T-helper 1 cell treated with Interleukin-12 subunit alpha and Interleukin-12 subunit beta and Interleukin-4 antibody, amounts not matched to agents 30 ng/mL and 1 ng/mL, for 36 hours (primary cell): ENCODE data around the gene SATB1. TPM values are rescaled to one million over a fixed set of nuclear protein-coding genes. Genes with fewer than 3 reads are reported as not detected.

ENCODE experiments used
- intact Hi-C: fragments of 100-400 bp; cut with micrococcal nuclease; formaldehyde crosslinking; loops from one replicate; pipeline ENCODE4 v1.15.1; 2024
- total RNA-seq: library from RNA; stranded (reverse); gene quantifications from 2 replicates; pipeline ENCODE4 v1.2.3, GENCODE V29; 2022

The SATB1 gene
- total RNA-seq, 1 donor from 2014 or later, result 688 TPM

DNA sequence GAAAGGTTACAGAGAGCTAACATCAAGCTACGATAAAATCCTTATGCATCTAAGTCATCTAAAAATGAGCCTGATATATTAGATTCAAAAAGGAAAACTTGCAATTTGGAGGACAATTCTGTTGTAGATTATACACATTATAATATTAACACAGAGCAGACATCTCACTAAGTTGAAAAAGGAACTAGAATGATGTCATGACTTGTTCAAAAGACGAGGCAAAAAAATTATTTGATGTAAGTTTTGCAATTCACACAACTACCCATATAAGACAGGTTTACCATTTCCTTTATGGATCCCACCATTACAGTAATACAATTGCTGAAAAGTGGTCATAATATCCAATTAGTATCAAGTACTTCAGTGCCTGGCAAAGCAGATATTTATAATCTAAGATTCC is 15.9 kb downstream of the SATB1 start:
- intact Hi-C loops, result loop anchor here (2.0 kb wide), 1 partner anchor 14 kb away; no protein-coding TSS in a partner anchor

- intact Hi-C loops, result no loop called here
These were observed 20.0 kb downstream of the SATB1 start for GRCh38 chr3:18405141-18405540.

DNA sequence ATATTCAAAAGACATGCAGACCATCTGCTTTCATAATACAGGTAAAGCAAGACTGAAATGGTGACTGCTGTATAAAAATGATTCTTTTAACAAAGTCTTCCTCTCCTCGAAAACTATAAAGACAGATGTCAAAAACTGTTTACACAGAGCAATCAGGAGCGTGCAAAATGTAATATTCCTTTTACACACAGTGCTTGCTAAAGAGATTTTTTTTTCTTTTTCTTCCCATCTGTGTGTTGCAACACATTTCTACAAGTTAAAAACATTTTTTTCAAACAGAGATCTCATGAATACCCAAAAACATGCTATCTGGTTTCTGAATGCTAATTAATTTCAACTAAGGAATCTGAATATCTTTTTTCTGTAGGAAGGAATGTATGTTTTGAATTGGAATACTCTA is 22.1 kb downstream of the SATB1 start:
- intact Hi-C loops, result loop anchor here (2.0 kb wide), 2 partner anchors 14 kb away; no protein-coding TSS in a partner anchor

DNA sequence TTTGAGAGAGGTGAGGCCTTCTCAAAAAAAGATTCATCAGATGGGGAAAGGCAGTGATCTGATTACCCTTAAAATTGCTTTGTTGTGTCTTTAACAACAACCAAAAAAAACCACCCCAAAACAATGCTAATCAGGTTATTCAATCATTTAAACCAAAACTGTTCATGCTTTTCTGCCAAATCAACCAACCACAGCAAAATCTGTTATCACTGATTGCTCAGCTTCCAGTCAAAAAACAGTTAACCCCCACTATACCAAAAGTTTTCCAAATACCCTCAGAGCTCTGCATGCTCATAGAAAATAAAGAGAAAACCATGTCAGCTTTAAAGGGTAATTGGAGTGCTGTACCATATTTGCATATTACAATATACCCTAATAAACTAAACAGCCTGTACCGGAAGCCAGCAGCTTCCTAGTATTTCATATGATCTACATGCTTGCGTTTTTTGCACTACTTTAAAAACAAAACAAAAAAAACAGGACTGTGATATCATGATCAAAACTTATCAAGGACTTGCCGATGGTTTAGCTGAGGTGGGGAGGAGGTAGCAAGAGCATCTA is 22.8 kb downstream of the SATB1 start:
- intact Hi-C loops, result loop anchor here (1.0 to 2.0 kb wide), 4 partner anchors 8 to 14 kb away; no protein-coding TSS in a partner anchor

- intact Hi-C loops, result no loop called here
These were observed 23.7 kb downstream of the SATB1 start for GRCh38 chr3:18401300-18401961.

GRCh38 chr3:18398448-18398847 is 26.7 kb downstream of the SATB1 start:
- intact Hi-C loops, result no loop called here

GRCh38 chr3:18396428-18396827 is 28.7 kb downstream of the SATB1 start:
- intact Hi-C loops, result loop anchor here (2.0 kb wide), 2 partner anchors 14 kb away; no protein-coding TSS in a partner anchor

- intact Hi-C loops, result loop anchor here (1.0 kb wide), 1 partner anchor 8 kb away; no protein-coding TSS in a partner anchor
These were observed 30.6 kb downstream of the SATB1 start for GRCh38 chr3:18394384-18394995.

DNA sequence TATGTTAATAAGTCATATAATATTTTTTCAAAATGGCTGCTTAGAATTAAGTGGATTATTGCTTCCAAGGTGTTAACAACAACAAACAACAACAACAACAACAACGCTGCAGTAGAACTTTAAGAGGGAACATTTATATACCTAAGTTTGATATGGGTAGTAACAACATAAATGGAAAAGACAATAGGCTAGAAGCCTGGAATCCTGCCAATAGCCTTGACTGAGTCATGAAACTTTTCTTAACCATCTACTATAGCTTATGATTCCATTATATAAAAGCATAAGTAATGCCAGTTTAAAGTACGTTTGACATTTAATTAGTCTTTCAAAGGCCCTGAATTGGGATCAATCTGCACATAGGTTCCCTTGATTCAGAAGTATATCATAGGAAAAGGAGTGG is 31.2 kb downstream of the SATB1 start:
- intact Hi-C loops, result loop anchor here (1.0 kb wide), 1 partner anchor 8 kb away; no protein-coding TSS in a partner anchor

- intact Hi-C loops, result no loop called here
These were observed 35.0 kb downstream of the SATB1 start for GRCh38 chr3:18390024-18390660.

GRCh38 chr3:18389108-18389733 is 35.9 kb downstream of the SATB1 start:
- intact Hi-C loops, result loop anchor here (1.0 to 2.0 kb wide), 4 partner anchors 8 to 495 kb away; no protein-coding TSS in a partner anchor

DNA sequence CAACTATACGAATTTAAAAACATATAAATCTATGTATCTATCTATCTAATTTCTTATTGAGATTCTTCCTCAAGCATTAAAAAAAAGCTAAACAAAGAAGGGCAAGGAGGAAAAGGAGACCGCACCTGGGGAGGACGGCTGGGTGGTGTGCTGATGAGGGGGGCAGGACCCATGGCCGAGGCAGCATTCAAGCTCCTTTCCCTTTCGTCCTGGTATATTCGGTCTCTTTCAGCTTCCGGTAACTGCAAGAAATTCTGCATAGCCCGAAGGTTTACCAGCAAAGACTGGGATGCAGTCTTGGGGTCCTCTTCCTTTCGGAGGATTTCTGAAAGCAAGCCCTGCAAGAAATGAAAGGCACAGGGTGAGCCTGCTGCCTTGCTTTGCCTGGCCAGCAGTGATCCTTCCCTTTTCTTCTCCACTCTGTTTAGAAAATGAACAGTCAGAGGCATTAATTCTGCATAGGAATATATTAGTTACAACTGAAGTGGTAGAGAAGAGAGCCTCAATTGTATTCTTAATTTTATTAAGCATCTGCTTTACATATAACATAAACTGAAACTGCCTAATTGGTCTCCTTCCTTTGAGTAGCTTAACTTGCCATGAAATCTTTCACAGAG is 38.8 kb downstream of the SATB1 start:
- intact Hi-C loops, result no loop called here

DNA sequence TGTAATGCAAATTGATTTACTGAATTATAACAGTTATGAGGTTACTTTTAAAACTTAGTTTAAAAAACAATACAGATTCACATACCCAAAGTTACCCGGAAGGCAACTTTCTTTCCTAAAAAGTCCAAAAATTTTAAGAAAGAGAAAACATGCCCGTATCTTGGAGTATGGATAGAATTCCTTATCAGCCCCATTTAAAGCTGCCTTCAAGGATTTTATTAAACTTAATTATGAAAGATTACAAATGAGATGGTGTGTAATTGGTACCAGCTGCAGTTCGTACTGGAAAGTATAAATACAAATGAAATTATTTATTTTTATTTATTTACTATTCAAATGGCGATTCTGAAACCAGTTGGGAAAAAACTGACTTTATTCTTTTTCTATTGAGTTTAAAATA is 39.4 kb downstream of the SATB1 start:
- intact Hi-C loops, result no loop called here

- intact Hi-C loops, result loop anchor here (1.0 to 2.0 kb wide), 2 partner anchors 8 to 14 kb away; no protein-coding TSS in a partner anchor
These were observed 42.3 kb downstream of the SATB1 start for GRCh38 chr3:18382760-18383369.

DNA sequence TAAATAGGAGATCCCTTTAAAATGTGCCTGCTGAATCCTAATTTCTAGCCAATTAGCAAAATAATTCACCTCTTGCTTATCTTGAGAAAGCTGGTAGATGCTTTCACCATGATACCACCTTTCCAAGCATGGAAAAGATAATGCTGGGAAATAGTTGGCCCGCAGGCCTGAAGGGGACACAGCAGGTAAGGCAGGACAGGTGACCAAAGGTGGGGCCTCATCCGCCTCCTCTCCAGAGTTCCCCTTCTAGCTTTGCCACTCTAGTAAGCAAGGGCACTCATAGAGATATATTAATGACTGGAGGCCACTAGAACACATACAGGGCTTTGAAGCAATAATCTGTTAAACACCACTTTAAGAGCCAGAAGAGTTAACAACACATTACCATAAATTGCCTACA is 45.5 kb downstream of the SATB1 start:
- intact Hi-C loops, result no loop called here

- intact Hi-C loops, result loop anchor here (1.0 kb wide), 1 partner anchor 10 kb away; no protein-coding TSS in a partner anchor
These were observed 46.9 kb downstream of the SATB1 start for GRCh38 chr3:18378218-18378617.

GRCh38 chr3:18376682-18377081 is 48.5 kb downstream of the SATB1 start:
- intact Hi-C loops, result no loop called here

DNA sequence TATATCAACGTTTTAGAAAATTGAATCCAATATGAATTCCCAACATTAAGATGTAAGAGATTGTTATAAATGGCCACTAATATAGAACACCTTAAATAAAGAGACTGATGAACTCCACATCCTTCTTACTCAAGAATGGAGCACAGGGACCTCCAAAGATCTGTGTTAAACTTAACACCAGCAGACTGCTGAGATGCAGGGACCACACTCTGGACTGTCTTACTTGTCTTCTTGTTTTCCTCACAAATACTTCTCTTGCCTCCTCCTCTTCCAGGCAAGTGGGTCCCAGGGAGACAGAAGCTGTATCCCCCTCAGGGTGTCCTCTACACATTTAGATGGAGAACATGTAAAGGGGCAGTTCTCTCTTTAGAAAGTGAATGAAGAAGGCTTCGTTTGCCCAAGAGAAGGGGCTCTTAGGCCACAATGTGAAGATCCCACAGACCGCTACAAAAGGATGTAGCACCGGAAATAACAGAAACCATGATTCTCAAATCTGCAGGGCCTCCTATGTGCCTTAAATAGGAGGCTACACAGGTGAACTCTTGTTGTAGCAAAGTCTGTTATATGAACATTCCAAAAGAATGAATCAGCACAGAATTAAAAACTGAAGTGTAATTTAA is 52.2 kb downstream of the SATB1 start:
- intact Hi-C loops, result loop anchor here (1.0 to 2.0 kb wide), 2 partner anchors 18 to 615 kb away; no protein-coding TSS in a partner anchor

GRCh38 chr3:18370672-18371071 is 54.5 kb downstream of the SATB1 start:
- intact Hi-C loops, result no loop called here
